Esophagus mucosa (tissue), 1 donor: Measurements from ENCODE around the gene TTC38. TPM values are rescaled to one million over a fixed set of nuclear protein-coding genes. Genes with fewer than 3 reads are reported as not detected.
"Not testable (repeated sequence)": the region's sequence is repeated elsewhere in the genome, so short reads cannot be mapped to it uniquely, and the experiment has no call there.

Source experiments
- ATAC-seq: fragments of 200-7000 bp; cut with Tn5 transposase; one replicate; pipeline ENCODE4 v1.9.1; 2020
- total RNA-seq: library from RNA; stranded (reverse); gene quantifications from one replicate; pipeline ENCODE4 v1.2.4, GENCODE V29; 2023
- donor health status: DM: yes; HTN: yes; CAD: no.

The TTC38 gene
- total RNA-seq, 1 donor from 2014 or later, result 11.2 TPM

- ATAC-seq, result no peak
Observed at GRCh38 chr22:46246178-46246577, 21.6 kb upstream of the TTC38 start.

GRCh38 chr22:46247443-46247975 lies 20.3 kb upstream of the TTC38 start:
- no peak for ATAC-seq

- ATAC-seq, result peak; percentile 94
Observed at GRCh38 chr22:46250035-46250782, 17.6 kb upstream of the TTC38 start, which contains the start of gene CDPF1. CDPF1 (minus strand) TSS chr22:46250293; CDS start chr22:46248284, 2,009 bp downstream.

GRCh38 chr22:46250783-46251125 lies 17.1 kb upstream of the TTC38 start:
- peak; percentile 17 for ATAC-seq

- no peak for ATAC-seq
Observed at GRCh38 chr22:46251266-46251665, 16.5 kb upstream of the TTC38 start.

- ATAC-seq, result no peak
Observed at GRCh38 chr22:46251816-46252380, 15.9 kb upstream of the TTC38 start.

- ATAC-seq, result peak; percentile 85
Observed at GRCh38 chr22:46256358-46256958, 11.3 kb upstream of the TTC38 start.

- no peak for ATAC-seq
Observed at GRCh38 chr22:46259374-46259773, 8.4 kb upstream of the TTC38 start.

GRCh38 chr22:46260038-46260437 lies 7.8 kb upstream of the TTC38 start:
- ATAC-seq, result no peak

- ATAC-seq, result peak; percentile 75
Observed at GRCh38 chr22:46262449-46263215, 5.2 kb upstream of the TTC38 start.

GRCh38 chr22:46263216-46263590 lies 4.6 kb upstream of the TTC38 start, which contains the start of gene PKDREJ:
PKDREJ (minus strand) TSS chr22:46263343; CDS start chr22:46263322, 21 bp downstream.
- ATAC-seq, result peak; percentile 8

GRCh38 chr22:46264520-46264919 lies 3.3 kb upstream of the TTC38 start:
- not testable (repeated sequence) for ATAC-seq

- not testable (repeated sequence) for ATAC-seq
Observed at GRCh38 chr22:46265627-46266026, 2.2 kb upstream of the TTC38 start.

GRCh38 chr22:46269564-46269963 lies 1.8 kb downstream of the TTC38 start:
- ATAC-seq, result no peak

GRCh38 chr22:46272196-46272595 lies 4.4 kb downstream of the TTC38 start:
- ATAC-seq, result no peak

GRCh38 chr22:46272762-46273431 lies 5.1 kb downstream of the TTC38 start:
- ATAC-seq, result no peak

- ATAC-seq, result no peak
Observed at GRCh38 chr22:46273432-46274148, 5.8 kb downstream of the TTC38 start.

- no peak for ATAC-seq
Observed at GRCh38 chr22:46274381-46274780, 6.6 kb downstream of the TTC38 start.

GRCh38 chr22:46275455-46276122 lies 7.8 kb downstream of the TTC38 start:
- ATAC-seq, result no peak

- ATAC-seq, result no peak
Observed at GRCh38 chr22:46276563-46276962, 8.8 kb downstream of the TTC38 start.
